ENCODE measurements around the gene CCNF.

DNA sequence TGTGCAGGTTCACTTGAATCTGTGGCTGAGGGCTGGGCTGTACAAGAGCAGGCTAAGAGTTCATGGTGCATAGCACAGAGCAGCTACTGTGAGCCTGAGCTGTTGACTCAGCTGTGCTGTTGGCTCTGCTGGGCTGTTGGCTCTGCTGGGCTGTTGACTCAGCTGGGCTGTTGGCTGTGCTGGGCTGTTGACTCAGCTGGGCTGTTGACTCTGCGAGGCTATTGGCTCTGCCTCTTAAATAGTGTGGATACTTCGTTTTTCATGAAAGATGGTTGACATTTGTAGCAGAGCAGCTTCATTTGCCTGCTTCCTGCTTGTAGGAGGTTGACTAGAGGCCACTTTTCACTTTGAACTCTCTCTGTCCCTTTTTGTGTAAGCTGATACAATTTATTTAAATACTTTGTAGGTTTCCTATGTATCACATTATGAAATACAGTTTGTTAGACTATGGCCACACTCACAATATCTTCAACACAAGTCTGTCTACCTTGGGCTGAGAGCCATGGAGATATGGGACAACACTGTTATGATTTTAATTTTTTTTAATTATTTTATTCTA is 40.3 kb upstream of the CCNF start:
- TF ChIP-seq POLR2A (IDR thresholded peaks at IDR 0.05) (no peak), POLR2AphosphoS5 (IDR thresholded peaks at IDR 0.05) (no peak)
